GM21576 (cell line): Measurements from ENCODE around the gene IFNA8.
"Not testable (repeated sequence)": the region's sequence is repeated elsewhere in the genome, so short reads cannot be mapped to it uniquely, and the experiment has no call there.

Experiments
- ATAC-seq: cut with Tn5 transposase; IDR thresholded peaks from one replicate; pipeline ENCODE4 v1.9.1; 2021; ENCODE audit warnings: mild to moderate bottlenecking, moderate library complexity; ENCODE audit not compliant: unreplicated experiment

Gene IFNA8

DNA sequence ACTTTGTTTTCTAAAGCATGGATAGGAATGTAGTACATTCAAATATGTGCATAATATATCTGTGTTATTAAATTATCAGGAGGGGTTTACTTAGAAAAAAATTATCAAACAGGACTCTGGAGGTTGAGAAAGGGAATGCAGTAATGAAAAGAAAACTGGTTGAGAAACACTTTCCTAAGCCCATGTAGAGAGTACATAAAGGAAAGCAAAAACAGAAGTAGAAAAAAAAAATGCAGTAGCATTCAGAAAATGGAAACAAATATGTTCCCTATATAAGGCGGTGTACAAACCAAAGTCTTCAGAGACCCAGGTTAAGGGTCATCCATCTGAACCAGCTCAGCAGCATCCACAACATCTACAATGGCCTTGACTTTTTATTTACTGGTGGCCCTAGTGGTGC, at the start of gene IFNA8:
Gene IFNA8 (plus strand): TSS at position 301 of the 400 bp plus-strand sequence. CDS start 60 bp downstream, at position 361.
- no peak for ATAC-seq

DNA sequence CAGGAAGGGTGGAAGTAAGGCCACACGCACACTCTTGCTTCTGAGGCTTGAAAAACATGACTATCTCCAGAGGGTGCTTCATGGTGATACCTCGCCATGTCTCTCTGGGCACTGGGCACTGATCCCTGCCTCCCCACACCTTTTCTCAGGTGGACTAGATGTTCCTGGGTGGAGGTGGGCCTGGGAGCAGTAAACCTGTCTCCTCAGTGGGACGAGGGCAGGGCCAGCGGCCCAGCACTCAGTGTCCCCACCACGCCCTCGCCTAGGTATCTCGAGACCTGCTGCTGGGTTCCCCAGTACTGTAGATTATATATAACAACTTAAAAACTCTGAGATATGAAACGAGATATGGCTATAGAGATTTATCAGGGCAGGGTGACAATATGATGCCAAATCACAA, 46.6 kb upstream of the IFNA8 start:
- ATAC-seq = no peak

DNA sequence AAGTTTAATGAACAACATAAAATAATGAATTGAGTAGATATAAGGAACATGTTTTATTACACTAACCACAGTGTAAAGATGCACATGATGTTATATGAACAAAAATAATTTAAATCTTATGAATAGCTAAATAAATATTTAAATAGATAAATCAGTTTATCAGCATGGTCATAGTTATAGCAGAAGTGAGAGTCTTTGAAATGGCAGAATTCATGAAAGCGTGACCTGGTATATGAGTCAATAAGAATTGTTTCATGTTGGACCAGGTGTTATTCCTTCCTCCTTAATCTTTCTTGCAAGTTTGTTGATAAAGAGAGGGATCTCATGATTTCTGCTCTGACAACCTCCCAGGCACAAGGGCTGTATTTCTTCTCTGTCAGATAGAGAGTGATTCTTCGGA, 41.7 kb upstream of the IFNA8 start:
- peak; percentile 94 for ATAC-seq

DNA sequence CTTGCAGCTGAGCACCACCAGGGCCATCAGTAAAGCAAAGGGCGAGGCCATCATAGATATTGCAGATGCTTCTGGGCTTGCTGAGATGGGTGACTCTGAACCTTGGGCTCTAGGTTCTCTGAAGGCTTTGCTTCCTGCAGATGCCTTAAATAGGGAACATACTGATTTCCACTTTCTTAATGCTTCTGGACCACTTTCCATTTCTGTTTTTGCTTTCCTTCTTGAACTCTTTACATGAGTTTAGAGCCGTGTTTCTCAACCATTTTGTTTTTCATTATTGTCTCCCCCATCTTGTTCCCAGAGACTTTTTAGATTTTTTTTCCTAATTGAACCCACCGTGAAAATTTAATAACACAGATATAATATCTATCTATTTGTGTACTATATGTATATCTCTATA, 41.0 kb upstream of the IFNA8 start, which contains the start of gene IFNA13:
Gene IFNA13 (minus strand): TSS at position 101 of the 400 bp plus-strand sequence. CDS start 47 bp downstream, at position 54.
- no peak for ATAC-seq

DNA sequence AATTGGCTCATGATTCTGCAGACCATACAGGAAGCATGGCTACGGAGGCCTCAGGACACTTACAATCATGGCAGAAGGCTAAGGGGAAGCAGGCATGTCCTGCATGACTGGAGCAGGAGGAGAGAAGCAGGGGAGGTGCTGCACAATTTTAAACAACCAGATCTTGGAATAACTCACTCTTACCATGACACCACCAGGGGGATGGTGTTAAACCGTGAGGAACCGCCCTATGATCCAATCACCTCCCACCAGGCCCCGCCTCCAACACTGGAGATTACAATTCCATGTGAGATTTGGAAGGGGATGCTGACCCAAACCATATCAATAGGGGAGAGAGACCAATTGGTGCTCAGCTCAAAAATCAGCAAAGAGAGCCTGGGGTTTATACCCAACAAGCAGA, 37.5 kb upstream of the IFNA8 start:
- not testable (repeated sequence) for ATAC-seq

DNA sequence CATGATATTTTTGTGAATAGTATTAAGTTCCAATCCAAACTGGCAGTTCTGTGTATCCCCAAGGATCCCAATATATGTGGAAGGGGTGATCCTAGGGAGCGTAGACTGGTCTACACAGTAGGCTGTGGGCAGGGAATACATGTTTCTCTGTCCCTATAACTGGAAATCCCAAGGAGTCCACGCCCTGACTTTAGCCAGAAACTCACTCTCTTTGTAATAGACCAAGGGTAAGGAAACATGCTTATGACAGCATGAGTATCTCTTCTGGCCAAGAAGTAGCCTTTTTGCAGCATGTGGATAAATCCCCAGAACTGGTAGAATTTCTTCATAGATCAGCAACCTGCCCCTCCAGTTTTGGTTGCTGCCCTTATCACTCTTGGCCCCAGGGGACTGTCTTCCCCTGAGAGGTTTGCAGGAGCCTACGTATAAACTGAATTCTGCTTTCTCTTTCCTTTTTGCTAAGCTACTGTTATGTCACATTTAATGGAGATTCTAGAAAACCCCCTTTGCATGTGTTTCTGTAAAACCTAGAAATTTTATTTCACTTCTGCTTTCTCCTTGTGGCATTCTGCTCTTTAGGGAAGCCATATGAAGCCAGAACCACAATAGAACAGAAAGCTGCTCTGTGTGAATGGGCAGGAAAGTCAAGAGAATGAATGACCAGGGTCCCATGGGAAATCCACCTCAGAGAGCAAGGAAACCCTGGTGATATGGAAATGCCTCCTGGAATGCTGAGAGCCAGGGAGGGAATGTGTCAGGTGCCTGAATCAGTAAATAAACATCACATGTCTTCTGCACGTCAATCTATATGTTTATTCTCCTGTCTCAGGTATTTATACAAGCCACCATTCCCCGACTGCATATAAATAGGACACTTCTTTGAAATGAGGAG, 27.2 kb upstream of the IFNA8 start:
- peak; percentile 98 for ATAC-seq

DNA sequence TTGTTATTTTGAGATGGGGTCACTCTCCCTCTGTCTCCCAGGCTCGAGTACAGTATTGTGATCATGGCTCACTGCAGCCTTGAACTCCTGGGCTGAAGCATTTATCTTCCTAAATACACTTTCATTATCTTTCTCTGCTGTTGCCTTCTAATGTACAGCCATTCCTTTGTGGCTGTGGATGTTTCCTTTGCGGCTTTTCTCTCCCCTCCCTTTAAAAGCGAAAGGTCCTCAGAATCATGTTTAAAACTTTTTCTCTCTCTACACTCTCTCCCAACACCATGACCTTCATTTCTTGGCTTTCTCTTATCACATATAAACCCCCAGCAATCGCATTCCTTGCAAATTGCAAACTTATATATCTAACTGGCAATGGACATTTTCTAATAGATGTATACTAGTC, 25.3 kb upstream of the IFNA8 start:
- no peak for ATAC-seq

DNA sequence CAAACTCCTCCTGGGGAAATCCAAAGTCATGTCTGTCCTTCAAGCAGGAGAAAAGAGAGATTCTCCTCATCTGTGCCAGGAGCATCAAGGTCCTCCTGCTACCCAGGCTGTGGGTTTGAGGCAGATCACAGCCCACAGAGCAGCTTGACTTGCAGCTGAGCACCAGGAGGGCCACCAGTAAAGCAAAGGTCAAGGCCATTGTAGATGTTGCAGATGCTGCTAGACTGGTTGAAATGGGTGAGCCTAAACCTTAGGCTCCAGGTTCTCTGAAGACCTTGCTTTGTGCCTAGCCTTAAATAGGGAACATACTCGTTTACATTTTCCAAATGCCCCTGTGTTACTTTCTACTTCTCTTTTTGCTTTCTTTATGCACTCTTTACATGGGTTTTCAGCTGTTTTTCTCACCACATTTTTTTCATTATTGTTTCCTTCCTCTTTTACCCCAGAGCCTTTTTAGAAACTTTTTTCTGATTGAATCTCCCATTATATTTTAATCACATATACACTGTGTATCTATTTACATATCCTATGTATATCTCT, 23.7 kb upstream of the IFNA8 start, which contains the start of gene IFNA2:
Gene IFNA2 (minus strand): TSS at position 268 of the 540 bp plus-strand sequence. CDS start 69 bp downstream, at position 199.
- no peak for ATAC-seq

DNA sequence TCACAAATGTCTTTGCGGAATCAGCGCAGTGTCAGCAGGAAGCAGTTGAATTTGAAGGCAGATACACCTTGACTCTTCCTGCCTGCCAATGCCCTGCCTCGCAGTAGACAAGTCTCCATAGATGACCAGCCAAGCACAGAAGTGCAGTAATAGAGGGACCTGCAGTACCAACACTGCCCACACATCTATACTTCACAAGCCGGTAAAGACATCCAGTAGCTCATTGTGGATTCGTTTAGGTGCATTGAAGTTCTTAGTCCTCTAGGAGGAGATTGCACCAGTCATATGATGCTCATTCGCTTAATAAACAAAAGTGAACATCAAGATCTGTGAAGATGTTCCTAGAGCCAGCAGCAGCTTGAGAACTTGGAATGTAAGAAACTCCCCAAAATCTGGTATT, 16.6 kb upstream of the IFNA8 start:
- peak; percentile 69 for ATAC-seq

DNA sequence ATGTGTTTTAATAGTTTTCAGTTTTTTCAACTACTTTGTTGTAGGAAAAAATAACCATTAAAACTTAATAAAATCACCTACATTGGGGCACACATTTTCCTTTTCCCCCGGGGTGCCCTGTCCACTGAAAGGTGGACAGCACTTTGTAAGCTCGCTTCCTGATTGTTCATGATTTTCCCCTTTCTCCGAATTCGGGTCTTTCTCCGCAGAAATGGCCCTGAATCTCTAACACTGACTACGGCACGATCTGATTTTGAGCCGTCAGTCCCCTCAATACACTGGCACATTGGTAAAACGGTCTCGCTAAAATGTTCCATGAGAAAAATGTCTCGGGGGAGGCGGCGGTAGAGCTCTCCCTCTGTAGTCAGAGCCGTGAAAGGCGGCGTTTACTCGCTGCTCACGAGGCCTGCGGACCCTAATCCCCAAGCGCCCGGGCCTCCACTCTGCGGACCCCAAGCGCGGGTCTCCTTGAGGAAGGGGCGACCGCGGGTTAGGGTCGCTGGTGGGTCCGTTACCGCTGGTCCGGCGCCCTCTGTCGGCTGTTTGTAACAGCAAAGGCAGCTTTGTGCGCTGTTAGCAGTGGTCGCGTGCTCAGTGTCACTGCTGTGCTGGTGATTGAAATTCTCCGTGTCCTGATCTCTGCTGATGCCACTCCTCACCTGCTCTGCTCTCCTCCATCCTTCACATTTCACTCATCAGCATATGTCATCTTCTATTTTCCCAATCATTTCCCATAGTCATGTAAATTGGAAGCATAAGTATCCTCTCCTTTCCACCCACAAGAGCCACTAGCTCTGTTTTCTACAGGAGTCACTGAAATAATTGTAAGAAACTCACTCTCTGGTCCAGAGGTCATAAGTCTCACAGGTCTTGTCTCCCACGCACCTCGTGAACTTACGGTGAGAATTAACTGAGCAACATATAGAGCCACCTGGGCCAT, 12.9 kb upstream of the IFNA8 start:
- peak; percentile 77 for ATAC-seq

DNA sequence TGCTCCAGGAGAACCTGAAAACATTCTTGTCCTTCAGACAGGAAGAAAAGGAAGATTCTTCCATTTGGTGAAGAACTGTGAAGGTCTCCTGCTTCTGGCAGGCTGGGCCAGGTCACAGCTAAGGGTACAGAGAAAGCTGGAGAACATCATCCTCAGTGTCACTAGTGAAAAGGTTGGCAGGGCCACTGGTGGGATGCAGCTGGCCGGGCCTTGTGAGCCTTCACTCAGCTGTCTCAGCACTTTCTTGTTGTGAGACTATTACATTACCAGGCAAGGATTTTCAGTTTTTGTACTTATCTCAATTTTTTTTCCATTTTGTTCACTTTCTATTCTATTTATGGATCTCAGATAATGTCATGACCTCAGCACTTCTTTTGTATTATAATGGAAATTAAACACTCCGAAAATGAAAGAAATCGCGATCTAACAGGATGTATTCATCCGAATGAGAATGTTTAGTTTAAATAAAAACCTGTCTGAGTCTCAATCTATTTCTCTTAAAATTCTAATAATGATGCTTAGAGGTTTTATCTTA, 9.9 kb upstream of the IFNA8 start:
- ATAC-seq = no peak

DNA sequence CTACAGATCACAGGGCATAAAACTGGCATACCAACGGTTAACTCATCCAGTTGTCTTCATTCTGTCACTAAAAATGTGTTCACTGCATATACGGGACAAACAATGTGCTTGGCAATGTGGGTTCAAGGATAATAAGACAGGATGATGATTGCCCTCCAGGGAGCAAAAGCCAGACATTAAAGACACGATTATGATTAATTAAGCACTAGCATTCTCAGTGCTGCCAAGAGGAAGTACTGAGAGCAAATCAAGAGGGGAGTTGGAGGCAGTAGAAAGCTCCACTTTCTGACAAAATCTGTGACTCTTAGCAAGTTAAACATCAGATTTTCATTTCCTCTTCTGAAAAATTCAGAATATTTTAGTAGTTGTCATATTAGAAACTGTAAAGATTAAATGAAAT, 9.0 kb upstream of the IFNA8 start:
- no peak for ATAC-seq

DNA sequence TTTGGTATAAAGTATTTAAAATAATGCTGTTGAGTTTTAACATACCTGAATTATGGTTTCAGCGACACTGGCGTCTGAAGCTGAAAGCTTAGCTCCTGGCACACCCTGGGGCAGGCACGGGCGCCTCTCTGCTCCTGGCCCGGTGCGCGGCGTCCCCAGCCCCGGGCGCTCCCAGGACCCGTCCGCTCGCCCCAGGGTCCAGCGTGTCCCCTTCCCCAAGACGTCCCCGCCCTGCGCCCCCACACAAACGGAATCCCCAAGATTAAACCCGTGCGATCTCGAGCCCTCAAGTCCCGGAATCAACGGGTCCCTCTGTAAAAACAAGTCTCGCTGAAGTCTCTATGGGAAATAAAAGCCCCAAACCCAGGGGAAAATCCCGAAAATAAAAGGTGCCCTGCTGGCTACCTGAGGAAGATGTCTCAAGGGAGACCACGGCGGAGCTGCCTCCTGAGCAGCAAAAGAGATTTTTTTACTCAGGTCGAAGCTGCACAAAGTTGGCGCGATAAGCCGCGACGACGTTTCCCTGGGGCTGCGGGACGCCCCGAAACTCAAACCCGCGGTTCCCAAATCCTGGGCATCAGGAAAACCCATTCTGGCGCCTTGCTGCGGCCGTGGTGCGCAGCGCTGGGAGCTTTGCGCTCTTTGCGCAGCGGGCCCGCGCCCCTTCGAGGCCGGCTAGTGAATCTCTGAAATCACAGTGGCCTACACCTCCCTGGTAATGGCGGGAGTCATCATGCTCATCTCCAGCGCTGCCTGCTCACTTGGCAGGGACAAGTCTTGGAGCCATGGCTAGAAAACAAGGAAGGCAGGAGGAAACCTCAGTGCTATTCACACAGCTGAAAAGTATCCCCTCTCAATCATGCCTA, 6.3 kb upstream of the IFNA8 start:
- peak; percentile 58 for ATAC-seq

DNA sequence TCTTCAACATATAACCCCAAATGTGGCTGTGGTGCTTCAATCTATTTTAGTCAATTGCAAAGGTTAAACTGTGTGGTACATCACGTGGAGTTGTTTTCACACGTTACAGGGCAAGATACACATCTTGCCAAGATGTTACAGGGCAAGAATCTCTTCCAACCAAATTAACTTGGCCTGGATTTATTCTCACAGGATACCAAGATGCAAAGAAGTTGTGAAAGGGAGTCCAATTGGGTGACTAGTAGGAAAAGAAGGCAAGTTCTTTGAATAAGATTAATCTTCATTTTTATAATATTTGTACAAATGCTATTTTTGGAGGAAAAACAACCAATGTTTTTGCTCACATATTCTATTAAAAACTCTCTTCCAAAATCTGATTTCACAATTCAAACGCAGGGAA, 4.8 kb upstream of the IFNA8 start:
- ATAC-seq = no peak

DNA sequence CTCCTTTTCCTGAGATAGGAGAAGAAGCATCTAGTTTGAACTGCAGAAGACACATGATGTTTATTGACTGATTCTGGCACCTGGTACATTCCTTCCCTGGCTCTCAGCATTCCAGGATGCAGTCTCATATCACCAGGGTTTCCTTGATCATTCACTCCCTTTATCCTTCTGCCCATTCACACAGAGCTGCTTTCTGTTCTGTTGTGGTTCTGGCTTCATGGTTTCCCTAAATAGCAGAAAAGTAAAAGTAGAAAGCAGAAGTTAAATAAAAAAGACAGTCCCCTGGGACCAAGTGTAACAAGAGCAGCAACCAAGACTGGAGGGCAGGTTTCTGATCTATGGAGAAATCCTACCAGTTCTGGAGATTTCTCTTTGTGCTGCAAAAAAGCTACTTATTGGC, 3.2 kb downstream of the IFNA8 start:
- peak; percentile 46 for ATAC-seq

DNA sequence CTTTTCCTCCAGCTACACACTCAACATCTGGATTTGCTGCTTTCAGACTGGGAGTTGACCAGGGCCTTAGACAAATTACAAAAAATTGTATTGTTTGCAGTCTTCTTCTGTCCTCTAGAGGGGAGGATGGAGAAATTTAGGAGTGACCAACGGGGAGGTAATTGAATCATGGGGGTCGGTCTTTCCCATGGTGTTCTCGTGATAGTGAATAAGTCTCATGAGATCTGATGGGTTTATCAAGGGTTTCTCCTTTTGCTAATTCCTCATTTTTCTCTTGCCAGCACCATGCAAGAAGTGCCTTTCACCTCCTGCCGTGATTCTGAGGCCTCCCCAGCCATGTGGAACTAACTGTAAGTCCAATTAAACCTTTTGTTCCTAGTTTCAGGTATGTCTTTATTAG, 4.2 kb downstream of the IFNA8 start:
- no peak for ATAC-seq

DNA sequence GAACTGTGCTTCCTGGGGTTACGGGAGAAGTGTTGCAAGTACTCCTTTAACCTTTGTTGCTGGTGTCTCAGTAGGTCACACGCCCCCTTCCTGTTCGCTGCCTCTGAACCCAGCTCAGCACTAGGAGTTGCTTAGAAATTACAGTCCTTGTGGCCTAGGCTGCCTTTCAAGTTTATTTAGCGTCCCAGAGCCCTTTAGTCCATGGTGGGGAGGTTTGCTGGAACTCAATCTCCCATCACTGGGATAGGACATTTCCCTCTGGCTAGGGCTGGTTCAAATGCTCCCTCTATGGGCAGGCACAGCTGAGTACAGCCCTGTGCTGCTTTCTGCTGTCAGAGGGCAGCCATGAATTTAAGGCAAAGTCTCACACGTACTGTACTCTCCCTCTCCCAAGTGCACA, 4.7 kb downstream of the IFNA8 start:
- no peak for ATAC-seq

DNA sequence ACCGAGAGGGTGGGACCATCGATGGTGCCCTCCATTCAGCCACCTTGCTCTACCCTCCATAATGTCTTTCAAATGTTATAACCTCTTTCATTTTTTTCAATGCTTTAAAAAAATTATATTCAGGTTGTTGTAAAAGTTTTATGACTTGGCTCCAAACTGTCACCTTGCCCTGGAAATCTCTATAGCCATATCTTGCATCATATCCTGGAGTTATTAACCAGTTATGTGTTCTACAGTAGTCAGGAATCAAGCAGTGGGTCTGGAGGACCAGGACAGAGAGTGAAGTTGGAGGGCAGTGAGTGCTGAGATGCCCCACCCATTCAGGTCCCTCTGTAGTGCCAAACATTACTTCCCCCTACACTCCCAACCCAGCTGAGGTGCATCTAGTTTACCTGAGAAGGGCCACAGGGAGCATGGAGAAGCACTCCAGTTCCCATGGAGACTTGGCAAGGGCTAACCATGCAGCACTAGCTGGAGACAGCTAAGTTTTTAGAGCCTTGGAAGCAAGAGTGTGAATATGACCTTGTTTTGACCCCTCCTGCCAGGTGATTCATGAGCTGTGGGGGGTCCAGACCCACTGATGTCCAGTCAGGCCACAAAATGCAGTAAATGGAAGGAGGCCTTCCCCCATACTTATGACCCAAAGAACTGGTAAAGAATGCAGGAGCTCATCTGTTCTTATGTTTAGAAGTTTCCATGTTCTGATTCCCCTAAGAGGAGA, 5.5 kb downstream of the IFNA8 start:
- no peak for ATAC-seq
